CD1c-positive myeloid dendritic cell (primary cell): Measurements from ENCODE around the gene SMURF2.
"Not testable (repeated sequence)": the region's sequence is repeated elsewhere in the genome, so short reads cannot be mapped to it uniquely, and the experiment has no call there.

ENCODE experiments used
- DNase-seq: peaks from one replicate; pipeline ENCODE4 v3.0.0-alpha.2; 2016; ENCODE audit errors: extremely low spot score

Gene SMURF2

GRCh38 chr17:64596988-64597387, 65.1 kb downstream of the SMURF2 start:
- DNase-seq: no peak

DNA sequence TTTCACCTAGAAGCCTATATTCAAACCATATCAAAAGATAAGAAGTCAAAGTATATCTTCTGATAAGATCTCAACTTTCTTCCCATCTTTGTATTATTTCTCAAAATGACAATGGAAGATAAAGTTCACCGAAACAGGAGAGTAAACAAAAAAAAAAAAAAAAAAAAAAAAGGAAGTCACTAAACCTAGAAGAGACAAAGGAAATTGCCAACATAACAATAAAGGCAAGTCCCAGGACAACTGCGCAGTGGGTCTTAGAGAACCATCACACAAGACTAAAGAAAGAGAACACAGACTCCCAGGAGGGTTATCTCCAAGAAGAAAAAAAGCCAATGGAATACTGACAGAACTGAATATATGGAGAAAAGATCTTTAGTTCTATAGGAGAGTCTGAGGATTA, 65.7 kb downstream of the SMURF2 start:
- DNase-seq: no peak

GRCh38 chr17:64591944-64592343, 70.2 kb downstream of the SMURF2 start:
- DNase-seq: no peak

DNA sequence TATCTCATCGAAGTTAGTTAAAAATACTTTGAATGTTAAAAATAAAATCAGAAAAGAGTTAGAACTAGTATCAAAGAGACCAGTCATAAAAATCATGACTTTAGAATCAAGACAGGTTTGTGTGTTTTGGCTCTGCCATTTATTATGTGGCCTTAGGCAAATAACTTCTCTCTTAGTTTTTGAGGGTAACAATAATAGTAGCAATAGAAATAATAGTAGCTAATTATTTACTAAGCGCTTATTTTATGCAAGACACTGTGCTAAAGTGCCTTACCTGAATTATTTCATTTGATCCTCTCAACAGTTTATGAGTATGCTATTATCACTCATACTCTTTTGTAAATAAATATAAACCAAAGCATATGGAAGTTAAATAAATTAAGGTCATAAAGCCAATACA, 77.0 kb downstream of the SMURF2 start:
- no peak for DNase-seq

DNA sequence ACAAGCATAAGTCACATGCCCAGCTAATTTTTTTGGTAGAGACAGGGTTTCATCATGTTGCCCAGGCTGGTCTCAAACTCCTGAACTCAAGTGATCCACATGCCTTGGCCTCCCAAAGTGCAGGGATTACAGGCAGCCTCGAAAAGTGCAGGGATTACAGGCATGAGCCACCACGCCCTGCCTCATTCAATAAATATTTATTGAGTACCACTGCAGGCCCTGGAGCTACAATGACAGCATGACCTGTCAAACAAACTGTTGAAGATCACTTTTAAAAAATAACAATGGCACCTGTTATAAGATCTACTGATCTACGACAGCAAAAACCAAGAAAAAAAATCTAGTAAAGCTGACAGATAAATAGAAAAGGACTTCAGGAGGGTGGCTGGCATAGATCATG, 79.1 kb downstream of the SMURF2 start:
- DNase-seq: no peak

DNA sequence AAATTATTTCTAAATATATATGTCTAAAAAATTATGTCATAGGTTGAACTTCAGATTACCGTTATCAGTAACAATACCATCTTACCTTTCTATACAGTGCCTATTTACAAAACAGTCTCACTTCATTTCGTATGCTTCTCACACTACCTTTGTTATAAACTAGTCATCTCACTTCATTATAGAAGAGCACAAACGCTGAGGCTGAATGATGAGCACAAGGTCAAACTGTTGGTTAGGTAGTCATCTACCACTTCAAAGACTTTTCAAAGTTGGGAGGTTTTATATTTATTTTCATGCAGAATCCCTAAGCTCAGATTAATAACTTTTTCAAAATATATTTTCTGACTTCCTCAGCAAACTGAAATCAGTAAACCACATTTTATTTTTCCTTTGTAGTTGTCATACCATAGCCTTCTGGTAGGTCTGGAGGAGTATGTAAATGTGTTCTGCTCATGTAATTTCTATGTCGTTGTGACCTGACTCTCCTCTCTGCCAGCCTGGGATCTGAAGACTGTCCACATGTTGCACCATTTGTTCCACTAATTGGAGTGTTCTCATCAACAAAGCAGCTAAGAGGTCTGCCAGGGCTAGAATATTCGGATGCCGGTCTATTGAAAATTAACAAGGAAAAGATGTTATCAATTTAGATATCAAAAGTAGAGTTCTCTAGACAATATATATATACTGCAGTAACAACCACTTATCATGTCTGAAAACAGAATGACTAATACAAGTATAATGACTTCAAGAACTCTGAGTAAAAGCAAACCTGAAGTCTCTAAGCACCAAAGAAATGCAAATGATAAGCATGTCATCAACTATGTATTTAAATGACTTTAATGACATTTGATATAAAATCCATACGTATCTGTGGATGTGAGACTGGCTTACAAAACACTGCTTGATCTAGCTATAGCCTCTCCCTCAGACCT, 81.5 kb downstream of the SMURF2 start:
- DNase-seq: no peak

DNA sequence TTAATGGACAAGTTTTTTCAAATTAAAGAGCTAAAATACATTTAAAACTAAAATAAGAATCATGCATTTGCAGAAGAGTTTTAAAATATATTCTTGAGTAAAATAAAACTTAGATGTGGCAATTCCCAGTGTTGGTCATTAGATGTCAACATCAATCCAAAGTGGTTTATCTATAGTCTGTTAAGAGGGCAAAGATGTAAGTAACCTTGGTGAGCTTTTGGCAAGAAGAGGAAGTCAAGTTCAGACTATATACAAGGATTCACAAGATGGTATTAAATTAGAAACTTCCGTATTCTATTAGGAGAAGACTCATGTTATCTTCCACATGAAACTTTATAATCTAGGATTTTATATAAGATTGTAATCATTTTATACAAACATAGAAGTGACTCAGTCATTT, 82.2 kb downstream of the SMURF2 start:
- DNase-seq: no peak

DNA sequence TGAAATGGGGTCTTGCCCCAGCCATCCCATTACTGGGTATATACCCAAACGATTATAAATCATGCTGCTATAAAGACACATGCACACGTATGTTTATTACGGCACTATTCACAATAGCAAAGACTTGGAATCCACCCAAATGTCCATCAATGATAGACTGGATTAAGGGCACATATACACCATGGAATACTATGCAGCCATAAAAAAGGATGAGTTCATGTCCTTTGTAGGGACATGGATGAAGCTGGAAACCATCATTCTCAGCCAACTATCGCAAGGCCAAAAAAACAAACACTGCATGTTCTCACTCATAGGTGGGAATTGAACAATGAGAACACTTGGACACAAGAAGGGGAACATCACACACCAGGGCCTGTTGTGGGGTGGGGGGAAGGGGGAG, 85.1 kb downstream of the SMURF2 start:
- not testable (repeated sequence) for DNase-seq

GRCh38 chr17:64575431-64575830, 86.7 kb downstream of the SMURF2 start:
- DNase-seq: no peak

- no peak for DNase-seq
These were observed 87.5 kb downstream of the SMURF2 start for GRCh38 chr17:64574646-64575045.

DNA sequence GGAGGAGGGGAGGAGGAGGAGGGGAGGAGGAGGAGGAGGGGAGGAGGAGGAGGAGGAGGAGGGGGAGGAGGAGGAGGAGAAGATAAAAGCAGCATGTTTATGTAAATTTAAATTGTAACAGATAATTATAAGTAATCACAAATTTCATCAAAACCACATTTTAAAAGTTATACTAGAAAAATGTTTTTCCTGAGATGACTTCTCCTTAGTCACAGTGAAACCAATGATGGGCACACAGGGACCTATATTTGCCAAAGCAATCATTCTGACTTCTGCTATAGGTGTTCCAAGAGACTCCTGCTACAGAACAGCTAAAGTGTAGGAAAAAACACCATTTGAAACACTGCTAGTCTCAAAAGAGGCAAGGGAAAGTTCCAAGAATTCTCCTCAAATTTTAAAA, 88.9 kb downstream of the SMURF2 start:
- DNase-seq: no peak

- DNase-seq: no peak
These were observed 89.4 kb downstream of the SMURF2 start for GRCh38 chr17:64572682-64573154.

DNA sequence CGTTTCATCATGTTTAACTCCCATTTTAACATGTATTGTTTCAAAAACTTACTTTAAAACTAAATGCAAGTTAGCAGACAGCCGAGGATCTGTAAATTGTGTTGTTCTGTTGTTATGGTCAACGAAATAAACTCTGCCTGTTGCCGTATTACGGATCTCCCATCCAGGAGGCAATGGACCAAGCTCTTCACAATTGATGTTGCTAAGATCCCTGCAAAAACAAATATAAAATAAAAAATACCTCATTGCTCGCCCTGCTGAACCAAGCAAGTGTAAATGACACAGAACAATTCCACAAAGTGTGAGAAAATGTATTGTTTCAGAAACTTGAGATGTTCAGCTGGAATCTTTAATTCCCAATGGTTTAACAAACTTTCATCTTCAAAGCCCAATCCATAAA, 90.4 kb downstream of the SMURF2 start:
- no peak for DNase-seq

DNA sequence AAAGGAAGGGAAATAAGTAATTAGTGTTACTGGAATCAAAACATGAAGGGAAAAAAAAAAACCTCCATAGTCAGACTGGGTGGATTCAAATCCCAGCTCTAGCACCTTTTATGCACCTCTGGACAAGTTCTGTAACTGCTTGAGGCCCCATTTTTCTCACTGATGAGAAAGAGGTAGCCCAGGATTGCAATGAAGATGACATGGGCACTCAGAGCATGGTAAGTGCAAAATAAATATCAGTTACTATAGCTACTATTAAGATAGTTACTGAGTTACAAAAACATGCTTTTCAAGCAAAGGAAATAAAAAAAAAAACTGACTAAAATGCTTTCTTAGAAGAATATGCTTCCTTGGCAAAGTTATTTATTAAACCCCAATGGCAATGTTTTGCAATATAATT, 96.5 kb downstream of the SMURF2 start:
- DNase-seq: no peak

GRCh38 chr17:64564098-64564497, 98.0 kb downstream of the SMURF2 start:
- DNase-seq: no peak

GRCh38 chr17:64555281-64555680, 106.8 kb downstream of the SMURF2 start:
- DNase-seq: no peak

GRCh38 chr17:64554028-64554637, 108.0 kb downstream of the SMURF2 start:
- DNase-seq: no peak

- no peak for DNase-seq
These were observed 110.6 kb downstream of the SMURF2 start for GRCh38 chr17:64551461-64551860.

GRCh38 chr17:64547319-64547718, 114.8 kb downstream of the SMURF2 start:
- DNase-seq: no peak

- no peak for DNase-seq
These were observed 115.4 kb downstream of the SMURF2 start for GRCh38 chr17:64546716-64547115.

DNA sequence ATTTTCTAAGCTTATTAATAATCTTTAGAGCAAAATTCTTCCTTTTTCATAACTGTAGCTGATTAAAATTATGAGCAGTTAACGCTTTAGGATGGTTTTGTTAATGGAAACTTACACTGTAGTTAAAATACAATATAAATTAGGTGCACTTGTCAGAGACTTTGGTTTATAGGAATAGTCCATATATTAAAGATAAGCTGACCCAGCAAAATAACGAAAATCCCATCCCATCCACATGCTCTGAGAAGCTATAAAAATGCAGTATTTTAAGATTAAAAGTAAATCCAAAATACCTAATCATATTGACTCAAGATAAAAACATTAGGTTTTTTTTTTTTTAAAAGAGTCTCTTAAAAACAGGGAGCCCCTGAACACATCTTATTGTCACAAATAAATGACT, 117.4 kb downstream of the SMURF2 start:
- no peak for DNase-seq

- no peak for DNase-seq
These were observed 121.9 kb downstream of the SMURF2 start for GRCh38 chr17:64540118-64540776.
